SK-N-SH (cell line): Measurements from ENCODE around the gene SFXN3. TPM values are rescaled to one million over a fixed set of nuclear protein-coding genes. Genes with fewer than 3 reads are reported as not detected.

Experiments used
- CTCF ChIA-PET: fragments of 300-600, 350-600 bp; formaldehyde crosslinking; extraction: SDS; loops from one replicate; lab custom pipeline; 2021; lab: Yijun Ruan, JAX
- POLR2A ChIA-PET: fragments of 350-600 bp; sonication (Branson Sonifier 250); formaldehyde crosslinking; extraction: SDS; loops from one replicate; lab custom pipeline; 2020; ENCODE audit warnings: antibody characterized with exemption, inconsistent platforms; lab: Yijun Ruan, JAX
- DNase-seq: peaks from one replicate; pipeline ENCODE4 v3.0.0; 2012
- H2AFZ ChIP-seq: fragments of 200-600 bp; sonication (generic); 2 replicates; pipeline ENCODE4 v1.8.1; 2016; ENCODE audit warnings: antibody characterized with exemption, mild to moderate bottlenecking, low read depth
- H3F3A ChIP-seq: fragments of 200-600 bp; sonication (generic); replicated peaks from 2 replicates; pipeline ENCODE3; 2016; ENCODE audit warnings: antibody characterized with exemption, mild to moderate bottlenecking; ENCODE audit not compliant: insufficient read depth
- H3K27ac ChIP-seq, 2 experiments: fragments of 200-500 bp in 1 of 2; fragments of 200-600 bp in 1 of 2; sonication (Bioruptor generic) in 1 of 2; sonication (generic), shearing (Covaris generic) in 1 of 2; 2 replicates each; pipeline versions ENCODE4 v1.5.1 to v1.6.1; 2014 to 2016; ENCODE audit warnings: low read depth in 2 of 2, inconsistent platforms in 1 of 2, low read length in 1 of 2, mild to moderate bottlenecking in 1 of 2, mixed read lengths in 1 of 2
- H3K27me3 ChIP-seq: fragments of 200-600 bp; sonication (generic), shearing (Covaris generic); 2 replicates; pipeline ENCODE4 v1.6.1; 2016; ENCODE audit warnings: mixed run types; ENCODE audit not compliant: insufficient read depth
- H3K36me3 ChIP-seq, 2 experiments: fragments of 200-500 bp in 1 of 2; fragments of 200-600 bp in 1 of 2; sonication (Bioruptor generic) in 1 of 2; sonication (generic) in 1 of 2; replicated peaks in 1 of 2; 2 replicates each; pipeline versions ENCODE3 to v1.5.1; 2014 to 2016; ENCODE audit warnings: low read length in 1 of 2, mild to moderate bottlenecking in 1 of 2; ENCODE audit not compliant: insufficient read depth in 2 of 2, control insufficient read depth in 1 of 2
- H3K4me1 ChIP-seq, 2 experiments: fragments of 200-500 bp in 1 of 2; fragments of 200-600 bp in 1 of 2; sonication (Bioruptor generic) in 1 of 2; sonication (generic), shearing (Covaris generic) in 1 of 2; 2 replicates each; pipeline versions ENCODE4 v1.5.1 to v1.6.1; 2014 to 2016; ENCODE audit warnings: low read depth in 1 of 2, low read length in 1 of 2, mixed run types in 1 of 2; ENCODE audit not compliant: insufficient read depth in 2 of 2, control insufficient read depth in 1 of 2
- H3K4me2 ChIP-seq: fragments of 200-600 bp; sonication (generic), shearing (Covaris generic); 2 replicates; pipeline ENCODE4 v1.6.1; 2017; ENCODE audit warnings: mixed run types
- H3K4me3 ChIP-seq, 2 experiments: fragments of 200-500 bp in 1 of 2; fragments of 200-600 bp in 1 of 2; sonication (Bioruptor generic) in 1 of 2; sonication (generic), shearing (Covaris generic) in 1 of 2; 2 replicates each; pipeline versions ENCODE4 v1.5.1 to v1.8.1; 2014 to 2016; ENCODE audit warnings: low read depth in 2 of 2, inconsistent platforms in 1 of 2, low read length in 1 of 2, mild to moderate bottlenecking in 1 of 2, mixed read lengths in 1 of 2, moderate library complexity in 1 of 2
- H3K79me2 ChIP-seq: fragments of 200-600 bp; sonication (generic); 2 replicates; pipeline ENCODE4 v1.8.1; 2017; ENCODE audit warnings: mild to moderate bottlenecking; ENCODE audit not compliant: insufficient read depth
- H3K9ac ChIP-seq: fragments of 200-600 bp; sonication (generic); 2 replicates; pipeline ENCODE4 v1.6.1; 2017; ENCODE audit warnings: mixed run types
- H3K9me2 ChIP-seq: fragments of 200-600 bp; sonication (generic); 2 replicates; pipeline ENCODE4 v1.6.1; 2017; ENCODE audit warnings: mixed run types
- H3K9me3 ChIP-seq: fragments of 200-600 bp; sonication (generic); 2 replicates; pipeline ENCODE4 v1.6.1; 2017; ENCODE audit warnings: mixed run types, mild to moderate bottlenecking, moderate library complexity
- H4K20me1 ChIP-seq: fragments of 200-600 bp; sonication (generic); 2 replicates; pipeline ENCODE4 v1.6.1; 2017; ENCODE audit warnings: mild to moderate bottlenecking, mixed run types; ENCODE audit not compliant: insufficient read depth
- EP300 ChIP-seq, 2 experiments: IDR thresholded peaks; 2 replicates each; pipeline versions ENCODE4 v1.4.0 to v1.6.1; 2012; ENCODE audit warnings: borderline replicate concordance in 1 of 2, low read depth in 1 of 2, low read length in 1 of 2
- FOXM1 ChIP-seq: IDR thresholded peaks from 2 replicates; pipeline ENCODE4 v1.4.0; 2012; ENCODE audit warnings: low read depth, mild to moderate bottlenecking
- GABPA ChIP-seq: IDR thresholded peaks from 2 replicates; pipeline ENCODE4 v1.4.0; 2012; ENCODE audit warnings: low read depth, mild to moderate bottlenecking
- RAD21 ChIP-seq: IDR thresholded peaks from 2 replicates; pipeline ENCODE4 v1.6.1; 2012; ENCODE audit warnings: mild to moderate bottlenecking, low read length
- RCOR1 ChIP-seq: fragments of 150-350 bp; IDR thresholded peaks from 2 replicates; pipeline ENCODE4 v1.6.1; 2017; ENCODE audit warnings: antibody characterized with exemption, low read length
- RXRA ChIP-seq: IDR thresholded peaks from 2 replicates; pipeline ENCODE4 v1.4.0; 2012; ENCODE audit warnings: low read depth, mild to moderate bottlenecking, borderline replicate concordance
- TAF1 ChIP-seq: IDR thresholded peaks from 2 replicates; pipeline ENCODE4 v1.6.1; 2012; ENCODE audit warnings: low read depth, mild to moderate bottlenecking, low read length, moderate library complexity, borderline replicate concordance
- WGBS: methylation state at CpG from one replicate; pipeline ENCODE4 v1.1.6; 2017; ENCODE audit warnings: low lambda C conversion rate; 5-methylcytosine and 5-hydroxymethylcytosine counted together
- polyA plus RNA-seq, 3 experiments: library from polyadenylated mRNA; depleted of rRNA; stranded (reverse); fragments of >200 nt; gene quantifications; 2 replicates each; pipeline ENCODE4 v1.2.3, GENCODE V29; 2012
- TF ChIP-seq, protein P1 (sequence below): IDR thresholded peaks from 2 replicates; pipeline ENCODE4 v1.4.0; 2012; ENCODE audit warnings: low read depth
- TF ChIP-seq, protein P2 (sequence below): fragments of 200-600 bp; sonication (generic); IDR thresholded peaks from 2 replicates; pipeline ENCODE4 v1.6.1; 2017; ENCODE audit warnings: antibody characterized with exemption, mild to moderate bottlenecking, moderate library complexity
- TF ChIP-seq, protein P3 (sequence below): IDR thresholded peaks from 2 replicates; pipeline ENCODE4 v1.4.0; 2012; ENCODE audit warnings: low read depth, borderline replicate concordance
- TF ChIP-seq, protein P4 (sequence below): IDR thresholded peaks from 2 replicates; pipeline ENCODE4 v1.6.1; 2012; ENCODE audit warnings: mild to moderate bottlenecking, low read depth, low read length, moderate library complexity

SFXN3 gene
- polyA plus RNA-seq, 1 of the 3 experiments (the other 2 are of a cell fraction) = 142 TPM

DNA sequence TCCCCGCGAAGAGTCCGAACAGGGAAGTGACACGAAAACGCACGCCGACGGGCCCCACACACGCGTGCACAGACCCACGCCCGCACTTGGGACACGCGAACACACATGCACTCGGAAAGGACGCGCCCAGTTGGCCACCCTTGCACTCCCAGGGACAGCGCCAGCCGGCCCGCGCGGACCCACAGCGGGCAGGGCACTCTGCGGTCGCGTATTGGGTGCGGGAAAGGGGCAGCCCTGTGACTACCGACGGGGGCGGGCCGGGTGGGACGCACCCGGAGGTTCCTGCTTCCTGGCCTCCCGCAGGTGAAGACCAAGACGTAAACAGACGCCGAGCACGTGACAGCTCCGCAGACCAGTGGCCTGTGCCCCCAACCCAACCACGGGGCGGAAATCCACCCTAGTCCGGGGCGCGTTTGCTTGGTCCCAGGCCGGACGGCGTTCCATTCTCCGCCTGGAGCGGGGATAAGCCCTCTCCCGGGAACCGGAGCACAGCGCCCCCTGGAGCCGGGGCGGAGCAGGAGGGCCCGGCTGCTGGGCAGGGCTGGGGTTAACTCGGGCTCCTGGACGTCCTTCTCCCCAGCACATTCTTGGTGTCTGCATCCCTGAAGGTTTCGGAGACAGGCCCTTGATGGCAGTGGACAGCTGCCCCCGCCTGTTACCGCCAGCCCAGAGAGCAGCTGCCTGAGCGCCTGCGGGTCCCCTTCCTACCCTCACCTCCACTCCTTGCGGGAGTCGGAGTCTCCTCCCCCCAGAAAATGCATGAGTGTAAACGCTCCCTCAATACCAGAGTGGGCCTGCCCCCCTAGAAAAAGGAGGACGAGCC lies 33.5 kb upstream of the SFXN3 start:
- Histone ChIP-seq H3K36me3 (peaks cover 8 to 24% of the 10 kb centered on the region in 2 experiments), H3K27ac (peak overlapping the region; percentile 98 to 99), H3K79me2 (peaks cover 42% of the 10 kb centered on the region), H2AFZ (peak overlapping the region; percentile 72; the same call in 1 of the 2 replicates), H3K4me1 (peaks cover 20 to 37% of the 10 kb centered on the region in 2 experiments; a peak in 3 of 4 replicates), H3K9me3 (no peaks in the 10 kb centered on the region), H3F3A (peaks cover 40% of the 10 kb centered on the region), H3K9ac (peak overlapping the region; percentile 99), H3K4me2 (peak overlapping the region; percentile 97), H4K20me1 (peaks cover 12% of the 10 kb centered on the region), H3K4me3 (peak overlapping the region; percentile 66 to 90), H3K27me3 (no peaks in the 10 kb centered on the region), H3K9me2 (no peaks in the 10 kb centered on the region)
- DNase-seq = peak; percentile 86
- ChIA-PET POLR2A (interaction anchor here (0.7 to 2.2 kb wide), 7 partner anchors 10 to 84 kb away, joined by 3 to 8 read pairs (median 3); partner anchors contain the start of genes MRPL43, SLF2 and TWNK), CTCF (interaction anchor here (0.6 to 24.5 kb wide), 26 partner anchors 10 to 1121 kb away, joined by 3 to 443 read pairs (median 4); partner anchors contain the start of genes MRPL43, PDZD7, SEMA4G and SFXN3)
- WGBS = 0% methylated on average over 14 of the region's 66 CpGs
- TF ChIP-seq GABPA (no peak; the same call in none of the 2 replicates), TAF1 (0 out of 2 replicates have a peak, but pooled peaks have one; percentile 19), FOXM1 (peak; percentile 76; the same call in 1 of the 2 replicates), RXRA (no peak), RAD21 (peak; percentile 9; the same call in 1 of the 2 replicates), EP300 (IDR thresholded peaks at IDR 0.05; ENCODE audit: borderline replicate concordance in 1 of 2, low read depth in 1 of 2, low read length in 1 of 2) (0 out of 4 replicates have a peak, but pooled peaks of 1 of the 2 experiments have one; percentile 5), RCOR1 (no peak)
- TF ChIP-seq, protein P1, sequence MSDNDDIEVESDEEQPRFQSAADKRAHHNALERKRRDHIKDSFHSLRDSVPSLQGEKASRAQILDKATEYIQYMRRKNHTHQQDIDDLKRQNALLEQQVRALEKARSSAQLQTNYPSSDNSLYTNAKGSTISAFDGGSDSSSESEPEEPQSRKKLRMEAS = peak; percentile 32; the same call in 1 of the 2 replicates
- TF ChIP-seq, protein P2, sequence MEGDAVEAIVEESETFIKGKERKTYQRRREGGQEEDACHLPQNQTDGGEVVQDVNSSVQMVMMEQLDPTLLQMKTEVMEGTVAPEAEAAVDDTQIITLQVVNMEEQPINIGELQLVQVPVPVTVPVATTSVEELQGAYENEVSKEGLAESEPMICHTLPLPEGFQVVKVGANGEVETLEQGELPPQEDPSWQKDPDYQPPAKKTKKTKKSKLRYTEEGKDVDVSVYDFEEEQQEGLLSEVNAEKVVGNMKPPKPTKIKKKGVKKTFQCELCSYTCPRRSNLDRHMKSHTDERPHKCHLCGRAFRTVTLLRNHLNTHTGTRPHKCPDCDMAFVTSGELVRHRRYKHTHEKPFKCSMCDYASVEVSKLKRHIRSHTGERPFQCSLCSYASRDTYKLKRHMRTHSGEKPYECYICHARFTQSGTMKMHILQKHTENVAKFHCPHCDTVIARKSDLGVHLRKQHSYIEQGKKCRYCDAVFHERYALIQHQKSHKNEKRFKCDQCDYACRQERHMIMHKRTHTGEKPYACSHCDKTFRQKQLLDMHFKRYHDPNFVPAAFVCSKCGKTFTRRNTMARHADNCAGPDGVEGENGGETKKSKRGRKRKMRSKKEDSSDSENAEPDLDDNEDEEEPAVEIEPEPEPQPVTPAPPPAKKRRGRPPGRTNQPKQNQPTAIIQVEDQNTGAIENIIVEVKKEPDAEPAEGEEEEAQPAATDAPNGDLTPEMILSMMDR = peak; percentile 95
- TF ChIP-seq, protein P3, sequence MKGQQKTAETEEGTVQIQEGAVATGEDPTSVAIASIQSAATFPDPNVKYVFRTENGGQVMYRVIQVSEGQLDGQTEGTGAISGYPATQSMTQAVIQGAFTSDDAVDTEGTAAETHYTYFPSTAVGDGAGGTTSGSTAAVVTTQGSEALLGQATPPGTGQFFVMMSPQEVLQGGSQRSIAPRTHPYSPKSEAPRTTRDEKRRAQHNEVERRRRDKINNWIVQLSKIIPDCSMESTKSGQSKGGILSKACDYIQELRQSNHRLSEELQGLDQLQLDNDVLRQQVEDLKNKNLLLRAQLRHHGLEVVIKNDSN = peak; percentile 63; the same call in 1 of the 2 replicates
- TF ChIP-seq, protein P4, sequence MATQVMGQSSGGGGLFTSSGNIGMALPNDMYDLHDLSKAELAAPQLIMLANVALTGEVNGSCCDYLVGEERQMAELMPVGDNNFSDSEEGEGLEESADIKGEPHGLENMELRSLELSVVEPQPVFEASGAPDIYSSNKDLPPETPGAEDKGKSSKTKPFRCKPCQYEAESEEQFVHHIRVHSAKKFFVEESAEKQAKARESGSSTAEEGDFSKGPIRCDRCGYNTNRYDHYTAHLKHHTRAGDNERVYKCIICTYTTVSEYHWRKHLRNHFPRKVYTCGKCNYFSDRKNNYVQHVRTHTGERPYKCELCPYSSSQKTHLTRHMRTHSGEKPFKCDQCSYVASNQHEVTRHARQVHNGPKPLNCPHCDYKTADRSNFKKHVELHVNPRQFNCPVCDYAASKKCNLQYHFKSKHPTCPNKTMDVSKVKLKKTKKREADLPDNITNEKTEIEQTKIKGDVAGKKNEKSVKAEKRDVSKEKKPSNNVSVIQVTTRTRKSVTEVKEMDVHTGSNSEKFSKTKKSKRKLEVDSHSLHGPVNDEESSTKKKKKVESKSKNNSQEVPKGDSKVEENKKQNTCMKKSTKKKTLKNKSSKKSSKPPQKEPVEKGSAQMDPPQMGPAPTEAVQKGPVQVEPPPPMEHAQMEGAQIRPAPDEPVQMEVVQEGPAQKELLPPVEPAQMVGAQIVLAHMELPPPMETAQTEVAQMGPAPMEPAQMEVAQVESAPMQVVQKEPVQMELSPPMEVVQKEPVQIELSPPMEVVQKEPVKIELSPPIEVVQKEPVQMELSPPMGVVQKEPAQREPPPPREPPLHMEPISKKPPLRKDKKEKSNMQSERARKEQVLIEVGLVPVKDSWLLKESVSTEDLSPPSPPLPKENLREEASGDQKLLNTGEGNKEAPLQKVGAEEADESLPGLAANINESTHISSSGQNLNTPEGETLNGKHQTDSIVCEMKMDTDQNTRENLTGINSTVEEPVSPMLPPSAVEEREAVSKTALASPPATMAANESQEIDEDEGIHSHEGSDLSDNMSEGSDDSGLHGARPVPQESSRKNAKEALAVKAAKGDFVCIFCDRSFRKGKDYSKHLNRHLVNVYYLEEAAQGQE = 0 out of 2 replicates have a peak, but pooled peaks have one; percentile 20
